HEK293T (cell line): ENCODE measurements around the gene SCUBE1.
A peak's percentile ranks its signal among the peaks of the same experiment; 100 is the strongest.

ENCODE experiments used
- CTCF ChIA-PET: fragments of 350-600 bp; formaldehyde crosslinking; extraction: SDS; loops from one replicate; lab custom pipeline; 2021; ENCODE audit warnings: antibody characterized with exemption, inconsistent platforms; lab: Yijun Ruan, JAX
- POLR2A ChIA-PET: fragments of 350-600 bp; formaldehyde crosslinking; extraction: SDS; loops from one replicate; lab custom pipeline; 2020; ENCODE audit warnings: antibody characterized with exemption, inconsistent platforms; lab: Yijun Ruan, JAX
- DNase-seq: peaks from one replicate; pipeline ENCODE4 v3.0.0; 2012; ENCODE audit warnings: mixed read lengths; ENCODE audit errors: extremely low spot score
- ARNT ChIP-seq: fragments of 450-650 bp; IDR thresholded peaks from 2 replicates; pipeline ENCODE4 v1.6.1; 2017; ENCODE audit warnings: mild to moderate bottlenecking
- BHLHE40 ChIP-seq: fragments of 450-650 bp; IDR thresholded peaks from 2 replicates; pipeline ENCODE4 v1.6.1; 2016; ENCODE audit warnings: mild to moderate bottlenecking, moderate library complexity, borderline replicate concordance
- CTBP1 ChIP-seq: fragments of 450-650 bp; IDR thresholded peaks from 2 replicates; pipeline ENCODE4 v1.6.1; 2016; ENCODE audit warnings: borderline replicate concordance
- ELF4 ChIP-seq: fragments of 450-650 bp; IDR thresholded peaks from 2 replicates; pipeline ENCODE4 v1.6.1; 2017; ENCODE audit warnings: antibody characterized with exemption
- FOXA1 ChIP-seq: fragments of 450-650 bp; IDR thresholded peaks from 2 replicates; pipeline ENCODE4 v1.6.1; 2016; ENCODE audit warnings: mild to moderate bottlenecking
- FOXK2 ChIP-seq: fragments of 450-650 bp; IDR thresholded peaks from 2 replicates; pipeline ENCODE4 v1.6.1; 2016; ENCODE audit warnings: mild to moderate bottlenecking
- FOXM1 ChIP-seq: fragments of 450-650 bp; IDR thresholded peaks from 2 replicates; pipeline ENCODE4 v1.6.1; 2017; ENCODE audit warnings: mild to moderate bottlenecking, borderline replicate concordance
- HDGF ChIP-seq: fragments of 450-650 bp; IDR thresholded peaks from 2 replicates; pipeline ENCODE4 v1.6.1; 2017; ENCODE audit warnings: antibody characterized with exemption, borderline replicate concordance
- L3MBTL2 ChIP-seq: fragments of 450-650 bp; conservative IDR thresholded peaks from 2 replicates; pipeline ENCODE4 v1.6.1; 2016; ENCODE audit warnings: mild to moderate bottlenecking
- LEF1 ChIP-seq: fragments of 450-650 bp; IDR thresholded peaks from 2 replicates; pipeline ENCODE4 v1.6.1; 2017; ENCODE audit warnings: mild to moderate bottlenecking, borderline replicate concordance
- NFRKB ChIP-seq: fragments of 450-650 bp; IDR thresholded peaks from 2 replicates; pipeline ENCODE4 v1.6.1; 2016; ENCODE audit warnings: mild to moderate bottlenecking, moderate library complexity
- PKNOX1 ChIP-seq: fragments of 450-650 bp; IDR thresholded peaks from 2 replicates; pipeline ENCODE4 v1.6.1; 2016
- SP1 ChIP-seq: fragments of 450-650 bp; IDR thresholded peaks from 2 replicates; pipeline ENCODE4 v1.6.1; 2017
- SUZ12 ChIP-seq: fragments of 450-650 bp; IDR thresholded peaks from 2 replicates; pipeline ENCODE4 v1.6.1; 2016; ENCODE audit warnings: mild to moderate bottlenecking
- TARDBP ChIP-seq: fragments of 450-650 bp; IDR thresholded peaks from 2 replicates; pipeline ENCODE4 v1.6.1; 2016
- ZNF384 ChIP-seq: fragments of 450-650 bp; IDR thresholded peaks from 2 replicates; pipeline ENCODE4 v1.6.1; 2016

The SCUBE1 gene

DNA sequence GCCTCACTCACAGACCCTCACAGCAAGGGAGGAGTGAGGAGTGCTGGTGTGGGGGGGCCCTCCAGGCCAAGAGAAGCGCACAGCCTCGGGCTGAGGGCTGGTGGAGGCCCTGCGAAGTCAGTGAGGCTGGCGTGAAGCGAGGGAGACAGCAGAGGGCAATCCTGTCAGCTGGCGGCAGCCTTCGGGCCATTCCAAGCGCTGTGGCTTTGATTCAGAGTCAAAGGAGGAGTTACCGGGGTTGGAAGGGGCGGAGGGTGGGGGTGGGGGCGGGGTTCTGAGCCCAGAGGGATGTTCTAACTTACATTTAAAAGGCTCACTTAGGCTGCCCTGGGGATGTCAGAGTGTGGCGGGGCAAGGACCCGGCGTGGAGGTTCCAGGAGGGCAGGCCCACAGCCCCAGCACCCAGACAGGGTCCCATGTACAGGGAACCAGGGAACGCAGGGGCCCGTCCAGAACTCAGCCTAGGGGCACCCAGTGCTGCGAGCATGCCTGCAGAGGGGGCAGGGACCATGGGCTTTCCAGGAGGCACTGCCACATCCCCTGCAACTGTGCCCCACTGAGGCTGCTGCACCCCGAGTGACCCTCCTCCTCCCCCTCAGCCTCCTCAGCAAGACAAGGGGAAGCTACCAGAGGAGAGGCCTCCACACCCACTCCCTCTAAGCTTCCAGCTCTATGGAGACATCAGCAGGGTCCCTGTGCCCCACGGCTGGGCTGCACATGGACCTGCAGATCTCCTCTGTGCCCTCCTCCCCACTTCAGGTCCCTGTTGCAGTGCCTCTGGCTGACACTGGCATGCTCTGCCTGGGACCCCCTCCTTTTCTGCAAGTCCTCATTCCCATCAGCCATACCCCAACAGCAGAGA is 116.6 kb downstream of the SCUBE1 start:
- ChIA-PET POLR2A (interaction anchor here (0.6 to 2.6 kb wide), 3 partner anchors 39 to 53 kb away, joined by 3 to 19 read pairs (median 5); partner anchors contain the start of gene TTLL12), CTCF (interaction anchor here (0.6 to 3.7 kb wide), 2 partner anchors 119 to 486 kb away, joined by 3 to 15 read pairs; no protein-coding TSS in a partner anchor)
- no peak for TF ChIP-seq ZNF384
- no peak for TF ChIP-seq HDGF
- no peak for TF ChIP-seq BHLHE40
- no peak for TF ChIP-seq CTBP1
- no peak for TF ChIP-seq FOXM1
- no peak for TF ChIP-seq FOXK2
- TF ChIP-seq ARNT: no peak
- no peak for TF ChIP-seq ELF4
- peak; percentile 18 for DNase-seq

- DNase-seq: no peak
- no peak for TF ChIP-seq SUZ12
- TF ChIP-seq NFRKB: no peak
- TF ChIP-seq PKNOX1: no peak
- no peak for TF ChIP-seq ELF4
- no peak for TF ChIP-seq HDGF
- no peak for TF ChIP-seq ZNF384
- no peak for TF ChIP-seq SP1
- TF ChIP-seq LEF1: no peak
- TF ChIP-seq TARDBP: no peak
- TF ChIP-seq BHLHE40: no peak
- no peak for TF ChIP-seq ARNT
- TF ChIP-seq FOXM1: no peak
- no peak for TF ChIP-seq CTBP1
- TF ChIP-seq L3MBTL2: no peak
- TF ChIP-seq FOXA1: no peak
- no peak for TF ChIP-seq FOXK2
- CTCF ChIA-PET: no interaction called here
- POLR2A ChIA-PET: interaction anchor here (0.6 to 1.2 kb wide), 2 partner anchors 38 to 52 kb away, joined by 3 to 5 read pairs; no protein-coding TSS in a partner anchor
Measured at GRCh38 chr22:43225609-43226008, 117.6 kb downstream of the SCUBE1 start.

DNA sequence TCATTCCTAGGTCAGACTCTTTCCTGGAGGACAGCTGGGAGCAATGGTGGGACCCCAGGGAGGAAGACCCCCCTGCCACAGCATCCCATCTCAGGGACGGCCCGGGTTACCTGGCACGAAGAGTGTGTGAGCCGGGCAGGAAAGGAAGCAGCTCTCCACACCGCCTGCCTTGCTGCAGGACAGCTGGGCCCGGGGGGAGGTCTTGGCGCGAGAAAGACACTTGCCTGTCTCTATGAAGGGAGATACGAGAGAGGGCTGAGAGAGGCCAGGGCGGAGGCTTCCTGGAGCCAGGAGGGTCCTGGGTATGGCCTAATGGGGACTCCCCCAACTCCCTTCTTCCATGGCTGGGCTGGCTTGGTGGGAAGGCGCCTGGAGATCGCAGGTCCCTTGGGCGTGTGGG is 120.2 kb downstream of the SCUBE1 start:
- TF ChIP-seq FOXK2 (no peak), LEF1 (no peak), L3MBTL2 (no peak), PKNOX1 (no peak), ELF4 (no peak), ARNT (no peak), SUZ12 (no peak), HDGF (no peak), SP1 (no peak), TARDBP (no peak), FOXA1 (no peak), ZNF384 (no peak), CTBP1 (no peak), FOXM1 (no peak), BHLHE40 (no peak), NFRKB (no peak)
- ChIA-PET CTCF (no interaction called here), POLR2A (no interaction called here)
- no peak for DNase-seq

GRCh38 chr22:43222262-43222661 is 120.9 kb downstream of the SCUBE1 start:
- CTCF ChIA-PET: no interaction called here
- TF ChIP-seq SP1 (no peak), ELF4 (no peak), HDGF (no peak), ARNT (no peak), FOXA1 (no peak), FOXM1 (no peak), SUZ12 (no peak), BHLHE40 (no peak), FOXK2 (no peak)
- POLR2A ChIA-PET: no interaction called here
- no peak for DNase-seq

GRCh38 chr22:43220625-43221380 is 122.4 kb downstream of the SCUBE1 start:
- POLR2A ChIA-PET: no interaction called here
- CTCF ChIA-PET: interaction anchor here (1.1 to 2.2 kb wide), 2 partner anchors 11 to 33 kb away, joined by 3 to 9 read pairs; no protein-coding TSS in a partner anchor
- TF ChIP-seq BHLHE40 (no peak), PKNOX1 (no peak), FOXA1 (no peak), SUZ12 (no peak), ARNT (no peak), ELF4 (no peak), CTBP1 (no peak), LEF1 (no peak), HDGF (no peak), NFRKB (no peak), FOXK2 (no peak), L3MBTL2 (no peak), SP1 (no peak), TARDBP (no peak)

More at GRCh38 chr22:43220625-43221380, 122.4 kb downstream of the SCUBE1 start:
- DNase-seq: no peak
